Mucosa of descending colon (tissue), 3 donors: ENCODE measurements around the gene VSX1. TPM values are rescaled to one million over a fixed set of nuclear protein-coding genes. Genes with fewer than 3 reads are reported as not detected.

Experiments
- ATAC-seq: fragments of 200-7000 bp; cut with Tn5 transposase; one replicate; pipeline ENCODE4 v1.9.1; 2020; ENCODE audit warnings: mild to moderate bottlenecking, moderate library complexity
- DNase-seq, 3 donors: peaks; one replicate each; pipeline ENCODE4 v3.0.0-alpha.2; 2020
- H3K36me3 ChIP-seq: fragments of 200-600 bp; one replicate; pipeline ENCODE4 v1.8.0; 2021; ENCODE audit warnings: low read depth, mild to moderate bottlenecking
- H3K4me1 ChIP-seq: fragments of 200-600 bp; one replicate; pipeline ENCODE4 v1.8.0; 2021; ENCODE audit warnings: low read depth, mild to moderate bottlenecking
- H3K4me3 ChIP-seq: fragments of 200-600 bp; one replicate; pipeline ENCODE4 v1.8.0; 2021; ENCODE audit warnings: mild to moderate bottlenecking
- H3K9me3 ChIP-seq: fragments of 200-600 bp; one replicate; pipeline ENCODE4 v1.8.0; 2021; ENCODE audit warnings: mild to moderate bottlenecking
- CTCF ChIP-seq: fragments of 200-600 bp; IDR thresholded peaks from one replicate; pipeline ENCODE4 v1.8.0; 2022; ENCODE audit warnings: antibody characterized with exemption, mild to moderate bottlenecking
- intact Hi-C, 2 donors: fragments of 100-400 bp; cut with DNase I in 1 of 2; cut with micrococcal nuclease in 1 of 2; formaldehyde crosslinking; loops; one replicate each; pipeline versions ENCODE4 v1.11.0 to v1.11.1; 2022; cut with DNase I, micrococcal nuclease
- total RNA-seq, 3 donors: library from RNA; stranded (reverse); fragmentation: NEBNext Ultra II Directional in 2 of 3; extraction: Animal tissue kit (Norgen Biotek cat#: 25700) in 2 of 3; gene quantifications; one replicate each; pipeline versions ENCODE4 v1.2.1 to v1.2.4, GENCODE V29; 2021 to 2023
- donor health status: DM: no; HTN: no; CAD: no; lungs with moderate emphysema.
- donor health status: DM: no; HTN: no; CAD: no.
- donor health status: DM: no; HTN: yes; CAD: no.

The VSX1 gene
- total RNA-seq, 3 donors from 2014 or later: 0.22 TPM; not detected in 2

GRCh38 chr20:25065072-25065624 lies 16.8 kb downstream of the VSX1 start:
- intact Hi-C loops: loop anchor here in 1 of 2 donors (2.0 kb wide), 1 partner anchor 70 kb away; no protein-coding TSS in a partner anchor
- Histone ChIP-seq H3K4me1 (peaks cover 7% of the 10 kb centered on the region), H3K9me3 (no peaks in the 10 kb centered on the region), H3K36me3 (no peaks in the 10 kb centered on the region), H3K4me3 (no peak overlapping the region)
- TF ChIP-seq CTCF: no peak
- ATAC-seq (peak; percentile 44), DNase-seq (peak in 1 of 3 donors; percentile 29)

GRCh38 chr20:25064561-25065071 lies 17.3 kb downstream of the VSX1 start:
- DNase-seq (peak in 1 of 3 donors; percentile 18), ATAC-seq (no peak)
- intact Hi-C loops: loop anchor here in 1 of 2 donors (2.0 kb wide), 1 partner anchor 70 kb away; no protein-coding TSS in a partner anchor

GRCh38 chr20:25063981-25064380 lies 18.0 kb downstream of the VSX1 start:
- DNase-seq (peak in 1 of 3 donors; percentile 6), ATAC-seq (no peak)
- TF ChIP-seq CTCF: no peak
- H3K4me3 ChIP-seq: no peak overlapping the region
- H3K36me3 ChIP-seq: no peaks in the 10 kb centered on the region
- H3K9me3 ChIP-seq: no peaks in the 10 kb centered on the region
- intact Hi-C loops: loop anchor here in 1 of 2 donors (2.0 kb wide), 1 partner anchor 69 kb away; no protein-coding TSS in a partner anchor
- H3K4me1 ChIP-seq: peaks cover 7% of the 10 kb centered on the region

More at GRCh38 chr20:25064561-25065071, 17.3 kb downstream of the VSX1 start:
- no peak for TF ChIP-seq CTCF
- Histone ChIP-seq H3K9me3 (no peaks in the 10 kb centered on the region), H3K36me3 (no peaks in the 10 kb centered on the region), H3K4me1 (peaks cover 7% of the 10 kb centered on the region), H3K4me3 (no peak overlapping the region)

GRCh38 chr20:25063546-25063945 lies 18.4 kb downstream of the VSX1 start:
- Histone ChIP-seq H3K4me3 (no peak overlapping the region), H3K36me3 (no peaks in the 10 kb centered on the region), H3K9me3 (no peaks in the 10 kb centered on the region), H3K4me1 (peaks cover 7% of the 10 kb centered on the region)
- DNase-seq: peak in 1 of 3 donors; percentile 20
- intact Hi-C loops: no loop called here
- no peak for ATAC-seq
- no peak for TF ChIP-seq CTCF

- DNase-seq (no peak), ATAC-seq (no peak)
- Histone ChIP-seq H3K9me3 (no peaks in the 10 kb centered on the region), H3K36me3 (no peaks in the 10 kb centered on the region), H3K4me1 (peaks cover 7% of the 10 kb centered on the region), H3K4me3 (no peak overlapping the region)
- intact Hi-C loops: no loop called here
- no peak for TF ChIP-seq CTCF
These were observed 19.1 kb downstream of the VSX1 start for GRCh38 chr20:25062841-25063240.
